Osteoblast (primary cell): ENCODE data around the gene TSSK6. TPM values are rescaled to one million over a fixed set of nuclear protein-coding genes. Genes with fewer than 3 reads are reported as not detected.

Experiments
- DNase-seq: peaks from one replicate; pipeline ENCODE4 v3.0.0; 2011; ENCODE audit warnings: low spot score, mixed read lengths; ENCODE audit not compliant: insufficient read length; ENCODE audit errors: missing footprints
- H2AFZ ChIP-seq: 2 replicates; pipeline ENCODE4 v1.6.0; 2011; ENCODE audit warnings: mild to moderate bottlenecking, low read length
- H3K27ac ChIP-seq: 2 replicates; pipeline ENCODE4 v1.5.1; 2011; ENCODE audit warnings: mild to moderate bottlenecking, low read depth, low read length, moderate library complexity
- H3K27me3 ChIP-seq: 2 replicates; pipeline ENCODE4 v1.6.0; 2012; ENCODE audit warnings: mild to moderate bottlenecking, control low read depth, inconsistent platforms, low read length, moderate library complexity; ENCODE audit not compliant: insufficient read depth
- H3K36me3 ChIP-seq: 2 replicates; pipeline ENCODE4 v1.5.1; 2011; ENCODE audit warnings: mild to moderate bottlenecking, low read length, control low read depth, moderate library complexity; ENCODE audit not compliant: insufficient read depth
- H3K4me1 ChIP-seq: 2 replicates; pipeline ENCODE4 v1.5.1; 2011; ENCODE audit warnings: mild to moderate bottlenecking, low read length, control low read depth, moderate library complexity; ENCODE audit not compliant: insufficient read depth
- H3K4me2 ChIP-seq: 2 replicates; pipeline ENCODE4 v1.6.0; 2011; ENCODE audit warnings: mild to moderate bottlenecking, low read length; ENCODE audit not compliant: insufficient read depth
- H3K4me3 ChIP-seq: fragments of 200-600 bp; sonication (generic); 3 replicates; pipeline ENCODE4 v1.5.1; 2012; ENCODE audit warnings: mild to moderate bottlenecking, low read length, inconsistent platforms; ENCODE audit not compliant: insufficient read depth
- H3K79me2 ChIP-seq: 2 replicates; pipeline ENCODE4 v1.6.0; 2012; ENCODE audit warnings: mild to moderate bottlenecking, low read length, control low read depth, inconsistent platforms; ENCODE audit not compliant: insufficient read depth
- H3K9me3 ChIP-seq: 2 replicates; pipeline ENCODE4 v1.5.1; 2011; ENCODE audit warnings: low read depth, low read length, control low read depth
- H4K20me1 ChIP-seq: 2 replicates; pipeline ENCODE4 v1.6.0; 2012; ENCODE audit warnings: mild to moderate bottlenecking, low read length, control low read depth; ENCODE audit not compliant: insufficient read depth
- CTCF ChIP-seq: IDR thresholded peaks from 2 replicates; pipeline ENCODE4 v1.5.1; 2011; ENCODE audit warnings: mild to moderate bottlenecking, low read depth, low read length, moderate library complexity; ENCODE audit errors: extremely low read depth
- total RNA-seq: library from RNA; depleted of rRNA; stranded (reverse); fragments of >200 nt; gene quantifications from 2 replicates; pipeline ENCODE4 v1.2.3, GENCODE V29; 2012

The TSSK6 gene
- total RNA-seq = 2.7 and 4.3 TPM in 2 replicates

GRCh38 chr19:19514881-19515641 is at the start of gene TSSK6:
Gene TSSK6 (minus strand): TSS chr19:19515548. CDS start chr19:19515427, 121 bp downstream.
- H4K20me1 ChIP-seq = peaks cover 8% of the 10 kb centered on the region
- H3K27me3 ChIP-seq = no peaks in the 10 kb centered on the region
- TF ChIP-seq CTCF = no peak
- H3K27ac ChIP-seq = peak within 1 kb of the TSS; percentile 77
- H3K79me2 ChIP-seq = peaks cover 37% of the 10 kb centered on the region
- peak within 1 kb of the TSS; percentile 96 for H2AFZ ChIP-seq
- H3K36me3 ChIP-seq = peaks cover 11% of the 10 kb centered on the region
- H3K4me1 ChIP-seq = peaks cover 12% of the 10 kb centered on the region
- peaks cover 3% of the 10 kb centered on the region for H3K9me3 ChIP-seq
- H3K4me3 ChIP-seq = peak within 1 kb of the TSS; percentile 97
- H3K4me2 ChIP-seq = peak within 1 kb of the TSS; percentile 98
- no peak for DNase-seq

GRCh38 chr19:19563348-19563848 is 48.0 kb upstream of the TSSK6 start:
- Histone ChIP-seq H3K36me3 (no peaks in the 10 kb centered on the region), H3K4me3 (no peak overlapping the region), H3K79me2 (no peaks in the 10 kb centered on the region), H3K27ac (no peak overlapping the region), H3K4me1 (peaks cover 9% of the 10 kb centered on the region), H4K20me1 (no peaks in the 10 kb centered on the region), H3K4me2 (no peak overlapping the region), H2AFZ (no peak overlapping the region), H3K27me3 (no peaks in the 10 kb centered on the region), H3K9me3 (no peaks in the 10 kb centered on the region)
- peak; percentile 18 for DNase-seq
- no peak for TF ChIP-seq CTCF

- Histone ChIP-seq H2AFZ (no peak overlapping the region), H3K79me2 (no peaks in the 10 kb centered on the region), H3K4me2 (no peak overlapping the region), H3K4me1 (peaks cover 9% of the 10 kb centered on the region), H3K9me3 (no peaks in the 10 kb centered on the region), H3K27me3 (no peaks in the 10 kb centered on the region), H3K4me3 (no peak overlapping the region), H3K36me3 (no peaks in the 10 kb centered on the region), H3K27ac (no peak overlapping the region), H4K20me1 (no peaks in the 10 kb centered on the region)
- no peak for TF ChIP-seq CTCF
- peak; percentile 87 for DNase-seq
These were observed 47.5 kb upstream of the TSSK6 start for GRCh38 chr19:19562665-19563347.
